HCT116 (cell line): ENCODE results near the gene PIM3. TPM values are rescaled to one million over a fixed set of nuclear protein-coding genes. Genes with fewer than 3 reads are reported as not detected.
A peak's percentile ranks its signal among the peaks of the same experiment; 100 is the strongest.

Source experiments
- ATAC-seq: fragments of 200-7000 bp; cut with Tn5 transposase; 2 replicates; pipeline ENCODE4 v1.9.1; 2020; ENCODE audit warnings: mild to moderate bottlenecking, moderate library complexity
- BruUV-seq: library from RNA; stranded (reverse); fragments of 400-500 nt; replicated peaks from 2 replicates; lab custom pipeline; 2021; lab: Mats Ljungman, UMichigan
- CTCF ChIA-PET: fragments of 300-600 bp; sonication (Branson Sonifier 250); formaldehyde crosslinking; loops from one replicate; lab custom pipeline; 2021; ENCODE audit warnings: antibody characterized with exemption; lab: Charles Lee
- POLR2A ChIA-PET: fragments of 300-600, 350-600 bp; sonication (Branson Sonifier 250); formaldehyde crosslinking; loops from one replicate; lab custom pipeline; 2021; ENCODE audit warnings: antibody characterized with exemption; lab: Charles Lee
- RAD21 ChIA-PET, 2 experiments: fragments of 300-600 bp; sonication (Branson Sonifier 250); formaldehyde crosslinking; loops; one replicate each; lab custom pipeline; 2023; ENCODE audit warnings: low total read pairs in 2 of 2; ENCODE audit not compliant: uncharacterized antibody in 2 of 2, unreplicated experiment in 2 of 2, low non-redundant PET in 1 of 2; lab: Charles Lee
- DNase-seq: peaks from one replicate; pipeline ENCODE4 v3.0.0-alpha.2; 2010; ENCODE audit warnings: low read depth, low spot score
- H2AFZ ChIP-seq: fragments of 200-600 bp; shearing (Covaris generic), sonication (generic); 2 replicates; pipeline ENCODE4 v1.6.1; 2017; ENCODE audit warnings: low read depth, mixed run types, mixed read lengths, antibody characterized with exemption, low read length; ENCODE audit not compliant: poor library complexity, severe bottlenecking
- H3K27ac ChIP-seq: 2 replicates; pipeline ENCODE4 v1.5.1; 2012; ENCODE audit warnings: low read depth, low read length
- H3K27me3 ChIP-seq: fragments of 200-600 bp; sonication (generic); 2 replicates; pipeline ENCODE4 v1.6.1; 2016; ENCODE audit warnings: mixed run types, low read length, mixed read lengths; ENCODE audit not compliant: insufficient read depth
- H3K36me3 ChIP-seq, 2 experiments: fragments of 200-500 bp in 1 of 2; fragments of 200-600 bp in 1 of 2; sonication (Bioruptor generic) in 1 of 2; sonication (generic) in 1 of 2; 2 replicates each; pipeline versions ENCODE4 v1.5.1 to v1.6.1; 2014 to 2016; ENCODE audit warnings: low read length in 2 of 2, inconsistent platforms in 1 of 2, mixed read lengths in 1 of 2, mixed run types in 1 of 2; ENCODE audit not compliant: insufficient read depth in 2 of 2, control insufficient read depth in 1 of 2
- H3K4me1 ChIP-seq, 2 experiments: fragments of 200-600 bp in 1 of 2; sonication (generic) in 1 of 2; 2 replicates each; pipeline versions ENCODE4 v1.5.1 to v1.6.1; 2012 to 2017; ENCODE audit warnings: low read length in 2 of 2, inconsistent platforms in 1 of 2, mild to moderate bottlenecking in 1 of 2, mixed read lengths in 1 of 2, mixed run types in 1 of 2, moderate library complexity in 1 of 2; ENCODE audit not compliant: insufficient read depth in 2 of 2, control insufficient read depth in 1 of 2
- H3K4me2 ChIP-seq: fragments of 200-600 bp; sonication (generic); 2 replicates; pipeline ENCODE4 v1.6.1; 2017; ENCODE audit warnings: mixed run types, low read length, mixed read lengths
- H3K4me3 ChIP-seq, 2 experiments: fragments of 200-600 bp in 1 of 2; sonication (generic) in 1 of 2; replicated peaks in 1 of 2; 2 replicates each; pipeline ENCODE4 v1.5.1; 2011 to 2016; ENCODE audit warnings: low read length in 2 of 2, control low read depth in 1 of 2, low read depth in 1 of 2, mild to moderate bottlenecking in 1 of 2, mixed read lengths in 1 of 2, mixed run types in 1 of 2
- H3K79me2 ChIP-seq: fragments of 200-600 bp; sonication (generic); 2 replicates; pipeline ENCODE4 v1.6.1; 2017; ENCODE audit warnings: mild to moderate bottlenecking, mixed run types, low read length, moderate library complexity, mixed read lengths; ENCODE audit not compliant: insufficient read depth
- H3K9ac ChIP-seq: fragments of 200-600 bp; sonication (generic); 2 replicates; pipeline ENCODE4 v1.6.1; 2016; ENCODE audit warnings: low read length, mixed read lengths
- H3K9me2 ChIP-seq: fragments of 200-600 bp; sonication (generic), shearing (Covaris generic); 2 replicates; pipeline ENCODE4 v1.6.1; 2017; ENCODE audit warnings: mixed run types, mild to moderate bottlenecking, moderate library complexity; ENCODE audit not compliant: insufficient read depth
- H3K9me3 ChIP-seq, 2 experiments: fragments of 200-500 bp in 1 of 2; fragments of 200-600 bp in 1 of 2; sonication (Bioruptor generic) in 1 of 2; sonication (generic) in 1 of 2; 2 replicates each; pipeline ENCODE4 v1.6.1; 2014 to 2017; ENCODE audit warnings: low read length in 2 of 2, mixed read lengths in 2 of 2, inconsistent platforms in 1 of 2, low read depth in 1 of 2, mild to moderate bottlenecking in 1 of 2, mixed run types in 1 of 2, moderate library complexity in 1 of 2; ENCODE audit not compliant: control insufficient read depth in 1 of 2, insufficient read depth in 1 of 2
- H4K20me1 ChIP-seq: fragments of 200-600 bp; sonication (generic), shearing (Covaris generic); 2 replicates; pipeline ENCODE4 v1.6.1; 2017; ENCODE audit warnings: mixed run types, mild to moderate bottlenecking, moderate library complexity; ENCODE audit not compliant: insufficient read depth
- ELF1 ChIP-seq: IDR thresholded peaks from 2 replicates; pipeline ENCODE4 v1.6.1; 2012; ENCODE audit warnings: low read depth, borderline replicate concordance
- EZH2phosphoT487 ChIP-seq: fragments of 200-600 bp; IDR thresholded peaks from 2 replicates; pipeline ENCODE4 v1.6.1; 2018; ENCODE audit warnings: antibody characterized with exemption, borderline replicate concordance
- FOSL1 ChIP-seq: IDR thresholded peaks from 2 replicates; pipeline ENCODE4 v1.6.1; 2012; ENCODE audit warnings: low read depth
- JUND ChIP-seq: IDR thresholded peaks from 2 replicates; pipeline ENCODE4 v1.6.1; 2012
- POLR2A ChIP-seq: IDR thresholded peaks from 2 replicates; pipeline ENCODE4 v1.7.0; 2011; ENCODE audit warnings: borderline replicate concordance; ENCODE audit not compliant: insufficient read depth, insufficient read length; ENCODE audit errors: extremely low read depth
- SP1 ChIP-seq: IDR thresholded peaks from 2 replicates; pipeline ENCODE4 v1.6.1; 2012; ENCODE audit warnings: low read depth
- intact Hi-C: fragments of 100-400 bp; cut with micrococcal nuclease; formaldehyde crosslinking; loops from 2 replicates; pipeline ENCODE4 v1.10.0; 2022
- total RNA-seq: library from RNA; stranded (reverse); gene quantifications from one replicate; pipeline ENCODE4 v1.2.1, GENCODE V29; 2021; ENCODE audit not compliant: unreplicated experiment
- TF ChIP-seq, protein P1 (sequence below), 3 experiments: fragments of 200-600 bp in 1 of 3; sonication (generic) in 1 of 3; IDR thresholded peaks in 2 of 3; conservative IDR thresholded peaks in 1 of 3; 2 replicates each; pipeline ENCODE4 v1.5.1; 2012 to 2017; ENCODE audit warnings: low read depth in 2 of 3, low read length in 2 of 3, antibody characterized with exemption in 1 of 3, borderline replicate concordance in 1 of 3, control low read depth in 1 of 3, mild to moderate bottlenecking in 1 of 3, mixed read lengths in 1 of 3, mixed run types in 1 of 3, moderate library complexity in 1 of 3; ENCODE audit not compliant: insufficient read depth in 1 of 3
- TF ChIP-seq, protein P2 (sequence below): IDR thresholded peaks from 2 replicates; pipeline ENCODE4 v1.6.1; 2012
- TF ChIP-seq, protein P3 (sequence below): IDR thresholded peaks from 2 replicates; pipeline ENCODE4 v1.6.1; 2012

Gene PIM3
- total RNA-seq, 1 experiment from 2014 or later = 116 TPM

DNA sequence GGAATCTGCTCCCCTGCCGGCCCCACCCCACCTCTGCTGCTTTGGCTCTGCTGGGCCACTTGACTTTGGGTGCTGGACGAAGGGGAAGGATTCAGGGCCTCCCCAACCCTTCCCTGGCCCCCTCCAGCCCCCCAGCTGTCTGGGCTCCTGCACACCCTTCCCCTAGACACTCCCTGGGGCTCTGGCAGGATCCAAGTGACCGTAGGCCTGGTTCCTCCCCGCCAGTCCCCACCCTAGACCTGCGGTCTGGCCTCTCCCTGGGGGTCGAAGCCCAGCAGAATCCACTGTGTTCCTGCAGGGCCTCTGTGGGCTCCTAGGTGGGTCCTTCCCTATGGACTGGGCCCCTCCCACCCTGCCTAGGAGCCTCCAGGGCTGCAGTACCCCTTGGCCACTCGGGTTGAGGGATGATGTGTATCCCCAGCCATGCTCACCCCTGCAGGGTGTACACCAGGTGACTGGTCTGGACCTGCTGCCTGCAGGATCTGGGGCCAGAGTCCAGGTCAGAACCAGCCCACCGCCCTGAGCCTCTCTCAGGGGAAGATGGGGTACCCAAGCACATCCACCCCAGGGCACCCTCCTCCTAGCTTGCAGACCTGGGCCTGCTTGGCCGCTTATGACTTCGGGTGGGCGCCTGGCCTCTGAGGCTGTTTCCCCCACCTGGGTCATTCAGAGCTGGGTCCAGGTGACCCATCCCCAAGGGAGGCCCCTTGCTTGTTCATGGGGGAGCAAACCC is 5.6 kb downstream of the PIM3 start:
- no peak for ATAC-seq
- POLR2A ChIA-PET = interaction anchor here (0.6 kb wide), 1 partner anchor 33 kb away, joined by 3 read pairs; no protein-coding TSS in a partner anchor

More for the DNA sequence above, 5.6 kb downstream of the PIM3 start:
- Histone ChIP-seq H3K4me3 (no peak overlapping the region), H3K79me2 (peaks cover 42% of the 10 kb centered on the region), H4K20me1 (peaks cover 16% of the 10 kb centered on the region; the same call in 1 of the 2 replicates), H3K4me1 (peaks cover 38 to 75% of the 10 kb centered on the region in 2 experiments), H3K9me2 (no peaks in the 10 kb centered on the region), H3K9me3 (no peaks in the 10 kb centered on the region), H3K4me2 (no peak overlapping the region), H3K27ac (peak overlapping the region; percentile 48; the same call in 1 of the 2 replicates), H3K27me3 (no peaks in the 10 kb centered on the region), H3K36me3 (peaks cover 18 to 34% of the 10 kb centered on the region in 2 experiments; a peak in 3 of 4 replicates), H2AFZ (no peak overlapping the region), H3K9ac (no peak overlapping the region)
- no peak for DNase-seq
- intact Hi-C loops = no loop called here
- TF ChIP-seq, protein P1, sequence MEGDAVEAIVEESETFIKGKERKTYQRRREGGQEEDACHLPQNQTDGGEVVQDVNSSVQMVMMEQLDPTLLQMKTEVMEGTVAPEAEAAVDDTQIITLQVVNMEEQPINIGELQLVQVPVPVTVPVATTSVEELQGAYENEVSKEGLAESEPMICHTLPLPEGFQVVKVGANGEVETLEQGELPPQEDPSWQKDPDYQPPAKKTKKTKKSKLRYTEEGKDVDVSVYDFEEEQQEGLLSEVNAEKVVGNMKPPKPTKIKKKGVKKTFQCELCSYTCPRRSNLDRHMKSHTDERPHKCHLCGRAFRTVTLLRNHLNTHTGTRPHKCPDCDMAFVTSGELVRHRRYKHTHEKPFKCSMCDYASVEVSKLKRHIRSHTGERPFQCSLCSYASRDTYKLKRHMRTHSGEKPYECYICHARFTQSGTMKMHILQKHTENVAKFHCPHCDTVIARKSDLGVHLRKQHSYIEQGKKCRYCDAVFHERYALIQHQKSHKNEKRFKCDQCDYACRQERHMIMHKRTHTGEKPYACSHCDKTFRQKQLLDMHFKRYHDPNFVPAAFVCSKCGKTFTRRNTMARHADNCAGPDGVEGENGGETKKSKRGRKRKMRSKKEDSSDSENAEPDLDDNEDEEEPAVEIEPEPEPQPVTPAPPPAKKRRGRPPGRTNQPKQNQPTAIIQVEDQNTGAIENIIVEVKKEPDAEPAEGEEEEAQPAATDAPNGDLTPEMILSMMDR (IDR thresholded peaks at IDR 0.05 in 2 of 3, conservative IDR thresholded peaks at IDR 0.05 in 1 of 3; ENCODE audit: borderline replicate concordance in 1 of 3, insufficient read depth in 1 of 3, low read depth in 2 of 3, low read length in 2 of 3) = no peak
- TF ChIP-seq, protein P2, sequence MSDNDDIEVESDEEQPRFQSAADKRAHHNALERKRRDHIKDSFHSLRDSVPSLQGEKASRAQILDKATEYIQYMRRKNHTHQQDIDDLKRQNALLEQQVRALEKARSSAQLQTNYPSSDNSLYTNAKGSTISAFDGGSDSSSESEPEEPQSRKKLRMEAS = no peak
- TF ChIP-seq FOSL1 (no peak), POLR2A (no peak), ELF1 (no peak), EZH2phosphoT487 (no peak), JUND (no peak), SP1 (no peak)
- TF ChIP-seq, protein P3, sequence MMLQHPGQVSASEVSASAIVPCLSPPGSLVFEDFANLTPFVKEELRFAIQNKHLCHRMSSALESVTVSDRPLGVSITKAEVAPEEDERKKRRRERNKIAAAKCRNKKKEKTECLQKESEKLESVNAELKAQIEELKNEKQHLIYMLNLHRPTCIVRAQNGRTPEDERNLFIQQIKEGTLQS = no peak
- RAD21 ChIA-PET = no interaction called here
- CTCF ChIA-PET = interaction anchor here (1.8 kb wide), 1 partner anchor 35 kb away, joined by 5 read pairs; no protein-coding TSS in a partner anchor
- no TSS peak for BruUV-seq
